Tibial nerve (tissue), 3 donors: ENCODE results near the gene MKI67.

Experiments used
- CTCF ChIP-seq, 5 experiments: fragments of 200-600 bp in 3 of 5; fragments of 450-650 bp in 2 of 5; sonication (generic) in 3 of 5; IDR thresholded peaks; one replicate each; pipeline ENCODE4 v1.5.1; 2016 to 2019; ENCODE audit warnings: antibody characterized with exemption in 5 of 5, mild to moderate bottlenecking in 3 of 5, moderate library complexity in 2 of 5
- POLR2A ChIP-seq, 2 donors: fragments of 450-650 bp; IDR thresholded peaks; one replicate each; pipeline ENCODE4 v1.6.1; 2017; ENCODE audit warnings: antibody characterized with exemption in 2 of 2, mild to moderate bottlenecking in 2 of 2, moderate library complexity in 2 of 2

GRCh38 chr10:128059266-128059981, 66.8 kb downstream of the MKI67 start:
- TF ChIP-seq CTCF (IDR thresholded peaks at IDR 0.05) (no peak), POLR2A (IDR thresholded peaks at IDR 0.05) (no peak)
